NOMO-1 treated with dmso at 0.1 percent for 144 hours (cell line): ENCODE results near the gene NPIPB8.
A peak's percentile ranks its signal among the peaks of the same experiment; 100 is the strongest.
"Not testable (repeated sequence)": the region's sequence is repeated elsewhere in the genome, so short reads cannot be mapped to it uniquely, and the experiment has no call there.

Experiments
- DNase-seq: peaks from one replicate; lab custom pipeline; 2025; ENCODE audit not compliant: unreplicated experiment; lab: John Stamatoyannopoulos, UW

The NPIPB8 gene

DNA sequence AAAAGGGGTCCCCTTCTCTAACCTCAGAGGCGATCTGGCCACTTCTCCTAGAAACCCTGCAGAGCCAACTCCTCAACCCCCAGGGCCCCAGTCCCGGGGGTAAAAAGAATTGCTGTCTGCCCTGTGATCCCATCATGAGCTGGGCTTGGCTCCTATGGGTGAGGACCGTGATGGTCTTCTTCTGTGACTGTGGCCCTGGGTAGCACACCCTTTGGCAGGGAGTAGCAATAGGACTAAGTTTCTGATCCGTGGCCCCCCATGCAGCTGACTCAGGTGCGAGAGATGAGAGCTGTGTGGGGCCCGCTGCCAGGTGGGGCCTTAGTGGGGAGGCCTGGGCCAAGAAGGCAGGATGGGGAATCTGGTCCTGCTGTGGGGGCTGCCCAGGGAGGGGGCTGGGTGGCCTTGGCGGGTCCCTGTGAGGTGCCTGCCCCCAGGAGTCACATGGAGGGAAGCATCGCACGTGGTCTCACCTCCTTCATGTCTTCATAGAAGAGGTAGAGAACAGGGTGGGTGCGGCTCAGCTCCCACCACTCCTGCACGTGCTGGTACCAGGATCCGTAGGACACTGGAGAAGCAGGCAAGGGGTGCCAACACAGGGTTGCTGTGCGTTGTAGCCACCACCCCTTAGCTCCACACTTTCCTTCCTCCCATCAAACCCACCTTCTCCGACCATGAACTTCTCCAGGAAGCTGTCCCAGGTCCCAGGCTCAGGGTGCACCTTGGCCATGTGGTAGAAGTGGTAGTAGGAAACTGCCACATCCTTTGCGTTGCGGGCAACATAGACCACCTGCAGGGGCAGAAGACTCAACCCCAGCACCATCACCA is 31.4 kb upstream of the NPIPB8 start:
- DNase-seq = no peak

DNA sequence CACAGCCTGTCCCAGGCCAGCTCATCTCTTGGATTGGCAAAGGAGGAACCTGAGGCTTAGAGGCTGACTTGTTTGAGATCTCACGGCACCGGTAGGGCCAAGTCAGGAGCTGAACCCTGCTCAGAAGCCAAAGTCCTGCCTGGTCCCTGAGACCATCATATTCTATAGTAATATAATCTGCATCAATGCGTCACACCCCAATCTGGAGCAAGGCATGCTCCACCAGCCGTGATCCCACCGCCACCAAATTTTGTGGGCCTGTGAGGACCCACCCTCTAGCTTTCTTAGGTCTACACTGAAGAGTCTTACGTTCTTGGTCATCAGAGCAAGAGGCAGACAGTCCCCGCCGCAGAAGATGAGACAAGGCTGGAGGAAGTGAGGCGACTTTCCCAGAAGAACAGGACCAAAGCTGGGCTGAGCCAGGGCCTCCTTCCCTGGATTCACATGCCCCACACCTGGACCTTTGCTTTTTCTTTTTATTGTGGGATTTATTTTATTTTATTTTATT is 30.7 kb upstream of the NPIPB8 start:
- no peak for DNase-seq

DNA sequence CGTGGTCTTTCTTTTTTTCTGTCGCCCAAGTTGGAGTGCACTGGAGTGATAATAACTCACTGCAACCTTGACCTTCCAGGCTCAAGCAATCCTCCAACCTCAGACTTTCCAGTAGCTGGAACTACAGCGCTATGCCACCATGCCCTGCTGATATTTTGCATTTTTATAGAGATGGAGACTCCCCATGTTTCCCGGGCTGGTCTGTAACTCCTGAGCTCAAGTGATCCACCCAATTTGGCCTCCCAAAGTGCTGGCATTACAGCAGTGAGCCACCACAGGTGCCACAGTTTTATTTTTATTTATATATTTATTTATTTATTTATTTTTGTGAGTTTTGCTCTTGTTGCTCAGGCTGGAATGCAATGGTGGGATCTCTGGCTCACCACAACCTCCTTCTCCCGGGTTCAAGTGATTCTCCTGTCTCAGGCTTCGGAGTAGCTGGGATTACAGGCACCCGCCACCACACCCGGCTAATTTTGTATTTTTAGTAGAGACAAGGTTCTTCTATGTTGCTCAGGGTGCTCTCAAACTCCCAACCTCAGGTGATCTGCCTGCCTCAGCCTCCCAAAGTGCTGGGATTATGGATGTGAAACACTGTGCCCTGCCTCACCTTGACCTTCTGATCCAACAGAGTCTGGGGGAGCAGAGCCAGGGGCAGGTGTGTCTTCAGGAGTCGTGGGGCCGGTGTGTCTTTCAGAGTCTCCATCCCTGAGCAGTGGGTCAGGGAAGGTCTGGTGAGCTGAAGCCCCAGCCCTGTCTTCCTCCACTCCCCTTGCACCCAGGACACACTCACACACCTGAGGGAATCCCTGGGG is 30.0 kb upstream of the NPIPB8 start:
- DNase-seq = not testable (repeated sequence)

DNA sequence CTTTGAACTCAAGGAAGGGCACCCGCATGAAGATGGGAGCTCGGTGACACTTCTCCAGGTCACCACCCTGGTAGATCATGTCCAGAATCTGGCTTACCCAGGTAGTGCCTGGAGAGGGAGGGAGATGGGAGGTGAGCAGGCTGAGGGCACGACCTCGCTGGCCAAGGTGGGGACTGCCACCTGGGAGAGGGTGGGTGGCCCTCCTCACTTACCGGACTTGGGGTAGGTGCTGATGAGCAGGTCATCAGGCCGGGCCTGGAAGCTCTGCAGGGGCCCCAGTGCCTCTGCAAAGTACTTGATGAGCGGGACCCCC is 29.4 kb upstream of the NPIPB8 start:
- DNase-seq = not testable (repeated sequence)

DNA sequence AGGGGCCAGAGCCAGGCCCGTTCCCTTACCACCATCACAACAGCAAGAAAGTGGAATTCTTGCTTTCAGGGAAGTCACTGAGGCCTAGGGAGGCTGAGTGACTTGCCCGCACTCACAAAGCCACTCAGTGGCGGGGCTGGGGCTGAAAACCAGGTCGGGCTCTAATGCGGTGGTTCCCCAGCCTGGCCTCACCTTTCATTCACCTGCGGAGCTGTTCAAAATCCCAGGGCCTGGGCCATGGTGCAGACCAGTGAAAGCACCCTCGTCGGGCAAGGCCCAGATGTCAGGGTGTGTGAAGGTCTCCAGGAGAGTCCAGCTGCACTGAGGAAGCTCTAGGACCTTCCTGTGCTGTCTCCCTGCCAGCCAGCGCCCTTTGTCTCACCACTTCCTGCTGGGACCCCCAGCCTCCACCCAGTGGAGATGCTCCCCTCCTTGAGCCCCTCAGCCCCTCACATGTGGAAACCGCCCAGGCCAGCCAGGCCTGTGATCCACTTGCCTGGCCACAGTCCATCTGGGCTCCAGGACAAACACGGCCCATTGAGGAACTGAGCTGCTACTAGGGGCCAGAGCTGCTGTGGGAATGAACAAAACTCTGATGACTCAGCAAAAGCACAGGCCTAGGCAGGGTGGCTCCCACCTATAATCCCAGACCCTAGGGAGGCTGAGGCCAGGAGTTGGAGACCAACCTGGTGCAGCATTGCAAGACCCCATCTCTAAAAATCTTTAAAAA is 28.8 kb upstream of the NPIPB8 start:
- not testable (repeated sequence) for DNase-seq

DNA sequence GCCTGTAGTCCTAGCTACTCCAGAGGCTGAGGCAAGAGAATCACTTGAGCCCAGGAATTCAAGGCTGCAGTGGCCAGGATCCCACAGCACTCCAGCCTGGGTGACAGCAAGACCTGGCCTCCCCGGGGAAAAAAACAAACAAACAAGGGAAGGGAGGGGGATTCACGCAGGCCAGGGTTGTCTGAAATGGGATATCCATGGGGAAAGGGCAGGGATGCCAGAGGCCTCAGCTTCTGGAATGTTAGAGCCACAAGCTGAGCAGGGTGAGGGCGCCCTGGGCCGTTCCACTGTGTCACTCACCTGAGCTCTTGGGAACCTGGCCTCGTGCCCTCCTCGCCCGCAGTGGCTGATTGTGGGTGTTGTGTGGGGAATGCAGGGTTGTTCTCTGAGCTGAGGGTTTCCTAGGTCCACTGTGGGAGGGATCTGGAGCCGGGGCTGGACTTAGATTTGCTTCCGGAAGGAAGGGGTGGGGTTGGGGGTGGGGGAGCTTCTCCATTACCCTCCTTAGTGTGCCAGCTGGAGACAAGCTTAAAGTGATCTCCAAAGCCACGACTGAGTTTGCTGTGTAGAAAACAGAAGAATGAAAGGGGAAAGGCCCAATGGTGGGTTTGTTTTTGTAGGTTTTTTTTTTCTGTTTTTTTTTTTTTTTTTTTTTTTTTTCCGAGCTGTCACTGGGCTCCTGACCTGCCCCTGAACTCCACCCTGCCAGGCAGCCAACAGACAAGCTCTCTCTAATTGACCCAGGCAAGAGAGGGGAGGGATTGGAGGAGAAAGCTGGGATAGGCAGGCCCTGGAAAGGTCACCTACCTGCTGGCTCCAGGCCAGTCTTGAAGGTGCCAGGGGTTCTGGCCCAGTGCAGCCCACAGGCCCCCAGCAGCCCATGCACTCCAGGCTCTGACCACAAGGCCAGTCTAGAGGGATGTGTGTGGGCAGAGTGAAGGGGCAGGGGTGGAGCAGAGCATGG is 28.0 kb upstream of the NPIPB8 start, which contains the start of gene SULT1A1:
Gene SULT1A1 (minus strand): TSS at position 414 of the 964 bp plus-strand sequence. CDS start 1,189 bp downstream, outside the sequence.
- no peak for DNase-seq

DNA sequence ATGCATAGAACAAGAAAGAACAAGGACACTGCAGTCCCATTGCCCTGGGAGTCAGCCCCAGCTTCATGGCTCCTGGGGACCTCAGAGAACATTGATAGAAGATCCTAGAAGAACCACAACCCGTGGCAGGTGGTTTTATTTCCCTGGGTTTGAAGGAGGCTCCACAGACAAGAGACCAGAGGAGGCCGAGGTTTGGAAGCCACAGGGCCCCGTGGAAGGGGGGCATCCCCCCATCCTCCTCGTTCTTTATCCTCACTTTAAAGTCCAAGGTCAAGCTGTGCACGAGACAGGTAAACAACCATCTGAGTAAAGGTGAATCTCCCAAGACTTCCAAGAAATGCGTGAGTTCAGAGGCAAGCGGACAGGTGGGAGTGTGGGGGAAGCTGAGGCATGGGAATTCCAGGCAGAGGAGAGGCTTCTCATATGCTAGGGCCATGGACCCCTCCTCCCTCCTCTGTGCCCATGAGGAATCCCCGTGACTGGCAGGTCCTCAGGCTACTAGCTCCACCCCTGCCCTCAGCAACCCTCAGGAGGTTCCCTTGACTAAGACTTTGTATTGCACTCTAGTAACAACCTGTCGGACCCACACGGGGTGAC is 27.2 kb upstream of the NPIPB8 start:
- no peak for DNase-seq

DNA sequence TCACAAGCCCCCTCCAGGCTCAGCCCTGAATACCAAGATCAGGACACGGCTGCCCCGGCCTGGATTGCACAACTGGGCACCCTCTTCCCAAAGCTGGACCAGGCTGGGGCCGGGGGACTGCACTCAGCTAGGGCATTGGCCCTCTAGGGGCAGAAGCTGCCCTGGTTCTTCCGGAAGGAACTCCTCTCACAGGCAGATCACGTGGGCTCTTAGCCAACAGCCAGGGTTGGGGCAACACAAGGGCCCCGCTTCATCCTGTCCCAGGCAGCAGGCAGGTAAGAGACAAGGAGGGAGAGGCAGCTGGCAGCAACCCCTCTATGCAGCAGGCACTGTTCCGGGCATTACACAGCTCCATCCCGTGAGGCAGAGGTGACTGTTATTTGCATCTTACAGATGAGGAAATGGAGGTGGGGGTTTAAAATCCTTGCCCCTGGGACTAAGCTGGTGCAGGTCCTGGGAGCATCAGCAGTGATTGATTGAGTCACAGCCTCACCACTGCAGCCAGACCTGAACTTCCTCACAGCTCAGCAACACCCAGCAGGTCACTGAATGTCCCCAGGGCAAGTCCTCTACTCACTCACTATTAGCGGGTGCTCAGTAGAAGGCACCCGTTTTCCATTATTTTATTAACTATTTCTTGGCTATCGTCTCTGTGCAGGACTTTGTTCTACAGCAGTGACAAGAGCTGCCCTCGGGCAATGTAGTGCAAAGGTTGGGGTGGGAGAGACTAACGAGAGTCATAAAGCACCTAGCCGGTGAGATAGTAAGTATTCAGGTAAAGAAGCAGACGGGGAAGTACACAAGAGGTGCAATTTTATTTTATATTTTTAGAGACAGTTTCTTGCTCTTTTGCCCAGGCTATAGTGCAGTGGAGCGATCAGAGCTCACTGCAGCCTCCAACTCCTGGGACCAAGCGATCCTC is 25.2 kb upstream of the NPIPB8 start:
- DNase-seq = not testable (repeated sequence)

DNA sequence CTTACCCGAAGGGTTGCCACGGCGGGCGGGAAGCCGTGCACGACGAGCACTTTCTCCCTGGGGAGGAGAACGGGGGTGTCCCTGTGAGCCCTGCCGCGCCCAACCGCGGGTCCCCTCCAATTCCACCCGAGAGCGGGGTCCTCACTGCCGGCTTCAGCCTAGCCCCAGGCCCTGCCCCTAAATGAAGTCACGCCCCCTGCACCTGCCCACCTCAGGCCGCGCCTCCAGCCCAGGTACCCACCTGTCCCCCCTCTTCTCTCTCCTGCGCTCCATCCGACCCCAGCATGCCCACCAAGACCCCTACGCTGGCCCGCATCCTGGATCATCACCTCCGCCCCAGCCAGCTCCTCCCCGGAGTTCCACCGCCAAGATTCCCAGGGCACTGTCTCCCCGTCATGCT is 24.0 kb upstream of the NPIPB8 start:
- DNase-seq = not testable (repeated sequence)

DNA sequence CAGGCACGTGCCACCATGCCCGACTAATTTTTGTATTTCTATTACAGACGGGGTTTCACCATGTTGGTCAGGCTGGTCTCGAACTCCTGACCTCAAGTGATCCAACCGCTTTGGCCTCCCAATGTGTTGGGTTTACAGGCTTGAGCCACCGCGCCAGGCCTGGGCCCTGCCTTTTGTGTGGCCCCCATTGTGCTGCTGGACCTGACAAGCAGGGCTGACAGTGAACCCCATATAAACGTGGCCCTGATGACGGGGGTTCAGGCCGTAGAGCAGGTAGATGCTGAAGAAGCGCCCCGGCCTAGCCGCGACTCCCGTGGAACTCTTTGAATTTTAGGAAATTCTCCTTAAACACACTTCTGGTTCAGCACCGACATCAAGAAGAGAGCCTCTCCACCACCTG is 23.3 kb upstream of the NPIPB8 start:
- not testable (repeated sequence) for DNase-seq

DNA sequence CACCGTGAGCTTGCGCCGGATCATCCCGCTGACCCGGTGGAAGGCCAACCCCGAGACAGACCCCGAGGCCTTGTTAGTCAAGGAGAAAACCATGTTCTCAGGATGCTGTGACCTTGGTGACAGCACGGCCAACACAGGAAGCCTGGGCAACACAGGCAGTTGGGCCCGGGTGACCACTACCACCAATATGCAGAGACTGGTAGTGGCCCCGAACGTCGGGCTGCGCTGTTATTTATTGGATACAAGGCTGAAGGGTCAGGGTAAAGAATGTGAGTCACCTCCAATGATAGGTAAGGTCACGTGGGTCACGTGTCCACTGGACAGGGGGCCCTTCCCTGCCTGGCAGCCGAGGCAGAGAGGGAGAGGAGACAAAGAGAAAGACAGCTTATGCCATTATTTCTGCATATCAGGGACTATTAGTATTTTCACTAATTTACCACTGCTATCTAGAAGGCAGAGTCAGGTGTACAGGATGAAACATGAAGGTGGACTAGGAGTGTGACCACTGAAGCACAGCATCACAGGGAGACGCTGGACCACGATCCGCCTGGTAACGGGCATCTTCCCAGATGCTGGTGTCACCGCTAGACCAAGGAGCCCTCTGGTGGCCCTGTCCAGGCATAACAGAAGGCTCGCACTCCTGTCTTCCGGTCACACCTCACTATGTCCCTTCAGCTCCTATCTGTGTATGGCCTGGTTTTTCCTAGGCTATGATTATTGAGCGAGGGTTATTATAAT is 22.2 kb upstream of the NPIPB8 start:
- DNase-seq = not testable (repeated sequence)

DNA sequence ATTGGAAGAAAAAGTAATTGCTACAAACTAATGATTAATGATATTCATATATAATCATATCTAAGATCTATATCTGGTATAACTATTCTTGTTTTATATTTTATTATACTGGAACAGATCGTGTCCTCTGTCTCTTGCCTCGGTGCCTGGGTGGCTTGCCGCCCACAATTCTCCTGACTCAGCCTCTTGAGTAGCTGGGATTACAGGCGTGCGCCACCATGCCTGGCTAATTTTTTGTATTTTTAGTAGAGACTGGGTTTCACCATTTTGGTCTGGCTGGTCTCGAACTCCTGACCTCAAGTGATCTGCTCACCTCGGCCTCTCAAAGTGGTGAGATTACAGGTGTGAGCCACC is 21.7 kb upstream of the NPIPB8 start:
- DNase-seq = not testable (repeated sequence)

DNA sequence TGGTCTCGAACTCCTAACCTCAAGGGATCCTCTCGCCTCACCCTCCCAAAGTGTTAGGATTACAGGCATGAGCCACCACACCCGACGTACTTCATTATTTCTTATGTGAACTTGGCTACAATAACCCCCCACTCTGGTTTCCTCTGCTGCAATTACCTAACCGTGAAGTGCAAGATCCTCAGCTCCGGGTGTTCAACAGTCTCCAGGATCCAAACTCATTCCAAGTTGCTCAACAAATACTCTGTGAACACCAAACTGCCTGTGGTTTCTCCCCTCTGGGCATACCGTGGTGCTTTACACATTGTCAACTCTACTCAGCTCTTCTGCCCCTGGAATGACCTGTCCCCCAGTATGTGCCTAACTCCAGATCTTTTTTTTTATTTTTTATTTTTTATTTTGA is 21.2 kb upstream of the NPIPB8 start:
- no peak for DNase-seq

DNA sequence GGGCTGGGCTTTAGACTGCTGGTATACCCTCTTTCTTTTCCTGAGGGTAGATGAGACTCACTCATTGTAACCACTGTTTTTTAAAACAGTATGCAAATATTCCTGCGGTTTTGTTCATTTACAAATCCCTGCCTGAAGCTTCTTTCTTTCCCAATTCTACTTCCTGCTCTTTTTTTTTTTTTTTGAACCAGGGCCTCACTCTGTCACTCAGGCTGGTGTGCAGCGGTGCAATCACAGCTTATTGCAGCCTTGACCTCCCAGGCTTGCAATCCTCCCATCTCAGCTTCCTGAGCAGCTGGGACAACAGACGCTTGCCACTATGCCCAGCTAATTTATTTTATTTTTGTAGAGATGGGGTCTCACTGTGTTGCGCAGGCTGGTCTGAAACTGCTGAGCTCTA is 20.0 kb upstream of the NPIPB8 start:
- peak; percentile 36 for DNase-seq

DNA sequence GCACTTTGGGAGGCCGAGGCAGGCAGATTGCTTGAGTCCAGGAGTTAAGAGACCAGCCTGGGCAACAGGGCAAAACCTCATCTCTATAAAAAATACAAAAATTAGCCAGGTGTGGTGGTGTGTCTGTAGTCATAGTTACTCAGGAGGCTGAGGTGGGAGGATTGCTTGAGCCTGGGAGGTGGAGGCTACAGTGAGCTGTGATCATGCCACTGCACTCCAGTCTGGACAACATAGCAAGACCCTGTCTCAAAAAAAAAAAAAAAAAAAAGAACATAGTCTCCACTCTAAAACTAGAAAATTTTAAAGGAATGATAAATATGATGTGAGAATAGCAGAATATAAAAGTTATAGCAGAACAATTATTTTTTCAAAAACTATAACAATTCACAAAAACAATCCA is 17.5 kb upstream of the NPIPB8 start:
- not testable (repeated sequence) for DNase-seq

DNA sequence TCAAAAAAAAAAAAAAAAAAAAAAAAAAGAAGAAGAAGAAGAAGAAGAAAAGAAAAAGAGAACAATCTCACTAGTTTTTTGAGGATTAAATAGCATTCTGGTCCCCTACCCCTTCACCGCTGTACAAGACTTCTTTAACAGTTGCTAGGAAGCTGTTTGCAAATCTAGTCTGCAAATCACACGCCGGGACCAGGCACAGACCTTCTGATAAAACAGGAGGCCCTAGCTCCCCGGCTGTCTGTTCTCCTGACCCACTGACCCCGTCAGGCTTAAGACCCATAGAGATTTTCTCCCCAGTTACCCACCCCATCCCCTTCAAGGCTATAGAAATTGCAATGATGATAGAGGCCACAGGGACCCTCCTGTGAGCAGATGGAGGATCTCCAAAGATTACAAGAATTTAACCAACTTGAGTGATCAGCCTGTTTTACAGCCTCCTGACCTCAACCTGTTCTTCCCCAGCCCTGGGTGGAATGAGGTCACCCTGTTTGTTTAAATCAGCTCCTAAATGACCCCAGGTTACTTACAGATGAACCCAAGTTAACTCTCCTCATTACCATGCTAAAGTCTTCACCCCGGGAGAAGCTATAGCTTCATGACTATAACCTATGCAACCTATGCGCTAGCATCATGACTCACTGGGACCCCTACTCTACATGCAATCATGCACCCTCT is 16.2 kb upstream of the NPIPB8 start:
- no peak for DNase-seq

DNA sequence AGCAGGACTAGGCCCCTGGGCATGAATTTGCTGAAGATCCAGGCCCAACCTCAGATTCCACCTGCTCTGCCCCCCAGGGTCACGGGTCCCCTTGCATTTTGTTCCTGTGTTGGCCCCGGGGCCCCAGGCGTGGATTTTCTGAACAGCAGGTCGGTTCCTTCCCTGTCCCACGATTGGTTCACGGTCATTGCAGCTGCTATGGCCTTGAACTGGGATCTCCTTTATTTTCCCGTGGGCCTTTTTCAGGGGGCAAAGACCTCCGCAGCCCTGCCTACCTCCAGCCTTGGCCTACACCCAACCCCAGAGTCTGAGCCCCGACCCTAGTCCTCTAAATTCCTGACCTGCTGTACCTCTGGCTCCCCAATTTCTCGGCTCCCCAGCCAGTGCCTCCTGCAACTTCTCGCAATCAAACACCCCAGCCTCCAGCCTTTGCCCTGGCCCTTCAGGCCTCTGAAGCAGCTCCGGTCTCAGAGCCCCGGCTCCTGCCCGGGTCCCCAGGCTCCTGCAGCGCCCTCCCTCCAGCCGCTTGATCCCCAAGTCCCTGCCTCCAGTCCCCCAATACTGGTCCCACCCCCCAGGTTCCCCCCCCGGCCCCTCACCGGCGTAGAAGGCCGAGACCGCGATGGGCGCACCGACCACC is 15.2 kb upstream of the NPIPB8 start:
- not testable (repeated sequence) for DNase-seq
